ENCODE measurements around the gene TMEM222.
"Not testable (repeated sequence)": the region's sequence is repeated elsewhere in the genome, so short reads cannot be mapped to it uniquely, and the experiment has no call there.

TMEM222 gene

DNA sequence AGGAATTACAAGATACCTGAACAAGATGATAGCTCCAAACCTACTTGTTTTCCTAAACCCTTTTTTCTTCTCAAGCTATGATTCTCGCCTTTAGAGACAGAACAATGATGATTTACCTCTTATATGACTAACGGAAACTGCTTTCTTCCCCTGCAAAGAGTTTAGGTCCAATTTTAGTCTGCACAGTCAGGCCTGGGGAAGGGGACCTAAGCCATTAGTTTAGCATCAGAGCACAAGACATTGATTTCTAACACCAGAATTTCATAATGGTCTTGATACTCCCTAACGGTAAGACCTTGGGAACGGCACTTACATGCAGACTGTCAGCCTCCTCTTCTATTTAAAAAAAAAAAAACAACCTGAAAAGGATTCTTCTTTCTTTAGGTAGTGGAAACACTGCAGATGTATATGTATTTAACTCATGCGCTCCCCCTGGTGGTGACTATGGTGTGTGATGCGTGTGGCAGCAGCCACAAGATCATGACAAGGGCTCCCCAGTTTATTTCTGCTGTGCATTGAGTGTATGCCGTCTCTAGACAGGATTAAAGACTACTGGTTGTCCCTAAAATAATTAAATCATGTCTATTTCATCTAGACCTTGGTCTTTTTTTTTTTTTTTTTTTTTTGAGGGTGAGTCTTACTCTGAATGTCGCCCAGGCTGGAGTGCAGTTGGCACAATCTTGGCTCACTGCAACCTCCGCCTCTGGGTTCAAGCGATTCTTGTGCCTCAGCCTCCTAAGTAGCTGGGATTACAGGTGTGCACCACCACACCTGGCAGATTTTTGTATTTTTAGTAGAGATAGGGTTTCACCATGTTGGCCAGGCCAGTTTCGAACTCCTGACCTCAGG, 37.3 kb upstream of the TMEM222 start:
- no peaks in the 10 kb centered on the region for H3K9me2 ChIP-seq (replicated peaks; ENCODE audit: insufficient read depth, low read length)

DNA sequence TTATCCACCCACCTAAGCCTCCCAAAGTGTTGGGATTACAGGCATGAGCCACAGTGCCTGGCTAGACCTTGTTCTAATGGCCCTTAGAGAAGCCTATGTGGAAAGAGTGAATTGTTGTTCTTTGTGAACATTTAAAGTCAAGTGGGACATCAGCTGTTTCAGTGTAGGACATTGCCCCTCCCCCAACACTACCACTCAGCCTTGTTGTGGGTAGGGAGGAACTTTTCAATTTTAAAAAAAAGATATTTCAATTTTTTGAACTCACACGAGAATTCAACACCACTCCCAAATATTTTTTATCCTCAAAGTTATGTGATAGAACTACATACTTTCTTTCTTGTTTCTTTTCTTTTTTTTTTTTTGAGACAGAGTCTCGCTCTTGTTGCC, 36.7 kb upstream of the TMEM222 start:
- no peak overlapping the region for H3K27ac ChIP-seq (ENCODE audit: low read length)
- no peaks in the 10 kb centered on the region for H3K27me3 ChIP-seq (replicated peaks; ENCODE audit: insufficient read depth, low read length)
- TF ChIP-seq, protein P1, sequence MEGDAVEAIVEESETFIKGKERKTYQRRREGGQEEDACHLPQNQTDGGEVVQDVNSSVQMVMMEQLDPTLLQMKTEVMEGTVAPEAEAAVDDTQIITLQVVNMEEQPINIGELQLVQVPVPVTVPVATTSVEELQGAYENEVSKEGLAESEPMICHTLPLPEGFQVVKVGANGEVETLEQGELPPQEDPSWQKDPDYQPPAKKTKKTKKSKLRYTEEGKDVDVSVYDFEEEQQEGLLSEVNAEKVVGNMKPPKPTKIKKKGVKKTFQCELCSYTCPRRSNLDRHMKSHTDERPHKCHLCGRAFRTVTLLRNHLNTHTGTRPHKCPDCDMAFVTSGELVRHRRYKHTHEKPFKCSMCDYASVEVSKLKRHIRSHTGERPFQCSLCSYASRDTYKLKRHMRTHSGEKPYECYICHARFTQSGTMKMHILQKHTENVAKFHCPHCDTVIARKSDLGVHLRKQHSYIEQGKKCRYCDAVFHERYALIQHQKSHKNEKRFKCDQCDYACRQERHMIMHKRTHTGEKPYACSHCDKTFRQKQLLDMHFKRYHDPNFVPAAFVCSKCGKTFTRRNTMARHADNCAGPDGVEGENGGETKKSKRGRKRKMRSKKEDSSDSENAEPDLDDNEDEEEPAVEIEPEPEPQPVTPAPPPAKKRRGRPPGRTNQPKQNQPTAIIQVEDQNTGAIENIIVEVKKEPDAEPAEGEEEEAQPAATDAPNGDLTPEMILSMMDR (IDR thresholded peaks at IDR 0.05; ENCODE audit: low read length): no peak
- no peak for TF ChIP-seq EZH2 (optimal IDR thresholded peaks at IDR 0.05; ENCODE audit: low read depth, low read length)
- no peak for TF ChIP-seq EZH2phosphoT487 (IDR thresholded peaks at IDR 0.05; ENCODE audit: low read length)
- no peaks in the 10 kb centered on the region for H3K9me2 ChIP-seq (replicated peaks; ENCODE audit: insufficient read depth, low read length)
- H3K36me3 ChIP-seq (replicated peaks; ENCODE audit: insufficient read depth, low read length): no peaks in the 10 kb centered on the region
- H3K4me2 ChIP-seq (ENCODE audit: low read depth, low read length): no peak overlapping the region
- H3K9ac ChIP-seq (ENCODE audit: low read length): no peak overlapping the region
- H4K20me1 ChIP-seq (ENCODE audit: insufficient read depth, low read length): no peaks in the 10 kb centered on the region
- H3K4me1 ChIP-seq (ENCODE audit: low read length): no peaks in the 10 kb centered on the region
- H3F3A ChIP-seq (ENCODE audit: insufficient read depth, low read length): no peaks in the 10 kb centered on the region
- DNase-seq: no peak
- H2AFZ ChIP-seq (ENCODE audit: low read length): no peak overlapping the region
- H3K79me2 ChIP-seq (ENCODE audit: low read length): no peaks in the 10 kb centered on the region
- H3K4me3 ChIP-seq (ENCODE audit: low read length): no peak overlapping the region
- no peaks in the 10 kb centered on the region for H3K9me3 ChIP-seq (replicated peaks; ENCODE audit: insufficient read depth, low read length)

More for the DNA sequence above, 37.3 kb upstream of the TMEM222 start:
- Histone ChIP-seq H3K9ac (ENCODE audit: low read length) (no peak overlapping the region), H3K9me3 (replicated peaks; ENCODE audit: insufficient read depth, low read length) (no peaks in the 10 kb centered on the region), H4K20me1 (ENCODE audit: insufficient read depth, low read length) (no peaks in the 10 kb centered on the region), H3K4me3 (ENCODE audit: low read length) (no peak overlapping the region), H3K27me3 (replicated peaks; ENCODE audit: insufficient read depth, low read length) (no peaks in the 10 kb centered on the region), H3K4me2 (ENCODE audit: low read depth, low read length) (no peak overlapping the region), H3K4me1 (ENCODE audit: low read length) (no peaks in the 10 kb centered on the region), H3K27ac (ENCODE audit: low read length) (no peak overlapping the region), H2AFZ (ENCODE audit: low read length) (no peak overlapping the region), H3K36me3 (replicated peaks; ENCODE audit: insufficient read depth, low read length) (no peaks in the 10 kb centered on the region), H3K79me2 (ENCODE audit: low read length) (no peaks in the 10 kb centered on the region), H3F3A (ENCODE audit: insufficient read depth, low read length) (no peaks in the 10 kb centered on the region)
- peak; percentile 81 for DNase-seq
- TF ChIP-seq EZH2phosphoT487 (IDR thresholded peaks at IDR 0.05; ENCODE audit: low read length): no peak
- TF ChIP-seq, protein P1 (IDR thresholded peaks at IDR 0.05; ENCODE audit: low read length): peak; percentile 83

DNA sequence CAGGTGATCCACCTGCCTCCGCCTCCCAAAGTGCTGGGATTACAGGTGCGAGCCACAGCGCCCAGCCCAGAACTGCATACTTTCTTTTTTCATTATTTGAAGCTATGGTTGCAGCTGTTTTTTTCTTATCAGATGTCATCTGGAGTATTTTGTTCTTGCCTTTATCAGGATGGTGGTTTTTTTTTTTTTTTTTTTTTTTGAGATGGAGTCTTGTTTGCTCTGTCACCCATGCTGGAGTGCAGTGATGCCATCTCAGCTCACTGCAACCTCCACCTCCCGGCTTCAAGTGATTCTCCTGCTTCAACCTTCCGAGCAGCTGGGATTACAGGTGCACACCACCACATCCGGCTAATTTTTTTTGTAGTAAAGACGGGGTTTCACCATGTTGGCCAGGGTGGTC, 36.1 kb upstream of the TMEM222 start:
- not testable (repeated sequence) for H3K4me1 ChIP-seq (ENCODE audit: low read length); H2AFZ ChIP-seq (ENCODE audit: low read length); H3K79me2 ChIP-seq (ENCODE audit: low read length); H3K9ac ChIP-seq (ENCODE audit: low read length); H3K4me2 ChIP-seq (ENCODE audit: low read depth, low read length); H3K4me3 ChIP-seq (ENCODE audit: low read length); H3K27me3 ChIP-seq (replicated peaks; ENCODE audit: insufficient read depth, low read length); DNase-seq; H3F3A ChIP-seq (ENCODE audit: insufficient read depth, low read length); H3K9me2 ChIP-seq (replicated peaks; ENCODE audit: insufficient read depth, low read length); H3K9me3 ChIP-seq (replicated peaks; ENCODE audit: insufficient read depth, low read length); H4K20me1 ChIP-seq (ENCODE audit: insufficient read depth, low read length); H3K27ac ChIP-seq (ENCODE audit: low read length); H3K36me3 ChIP-seq (replicated peaks; ENCODE audit: insufficient read depth, low read length)

DNA sequence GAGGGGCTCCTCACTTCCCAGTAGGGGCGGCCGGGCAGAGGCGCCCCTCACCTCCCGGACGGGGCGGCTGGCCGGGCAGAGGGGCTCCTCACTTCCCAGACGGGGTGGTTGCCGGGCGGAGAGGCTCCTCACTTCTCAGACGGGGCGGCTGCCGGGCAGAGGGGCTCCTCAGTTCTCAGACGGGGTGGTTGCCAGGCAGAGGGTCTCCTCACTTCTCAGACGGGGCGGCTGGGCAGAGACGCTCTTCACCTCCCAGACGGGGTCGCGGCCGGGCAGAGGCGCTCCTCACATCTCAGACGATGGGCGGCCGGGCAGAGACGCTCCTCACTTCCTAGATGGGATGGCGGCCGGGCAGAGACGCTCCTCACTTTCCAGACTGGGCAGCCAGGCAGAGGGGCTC, 32.8 kb upstream of the TMEM222 start:
- not testable (repeated sequence) for H3K9me3 ChIP-seq (replicated peaks; ENCODE audit: insufficient read depth, low read length); H3K4me1 ChIP-seq (ENCODE audit: low read length); H3K4me3 ChIP-seq (ENCODE audit: low read length); H3K9me2 ChIP-seq (replicated peaks; ENCODE audit: insufficient read depth, low read length); H3K4me2 ChIP-seq (ENCODE audit: low read depth, low read length); DNase-seq; H3K27ac ChIP-seq (ENCODE audit: low read length); H3K36me3 ChIP-seq (replicated peaks; ENCODE audit: insufficient read depth, low read length); H3K9ac ChIP-seq (ENCODE audit: low read length); H3K27me3 ChIP-seq (replicated peaks; ENCODE audit: insufficient read depth, low read length); H2AFZ ChIP-seq (ENCODE audit: low read length); H4K20me1 ChIP-seq (ENCODE audit: insufficient read depth, low read length); H3F3A ChIP-seq (ENCODE audit: insufficient read depth, low read length); H3K79me2 ChIP-seq (ENCODE audit: low read length)

Data from MM.1S (cell line).